Type B pancreatic cell (in vitro differentiated cells): Measurements from ENCODE around the gene NIPAL4. TPM values are rescaled to one million over a fixed set of nuclear protein-coding genes. Genes with fewer than 3 reads are reported as not detected.

Source experiments
- DNase-seq: peaks from one replicate; pipeline ENCODE4 v3.0.0; 2021; ENCODE audit warnings: mixed read lengths; ENCODE audit not compliant: unreplicated experiment; ENCODE audit errors: extremely low spot score
- H3K27ac Mint-ChIP-seq: 2 replicates; pipeline ENCODE4 v1.8.0; 2021; ENCODE audit warnings: mild to moderate bottlenecking, mixed read lengths
- H3K27me3 Mint-ChIP-seq: 2 replicates; pipeline ENCODE4 v1.8.0; 2021; ENCODE audit warnings: mixed read lengths
- H3K36me3 Mint-ChIP-seq: 2 replicates; pipeline ENCODE4 v1.8.0; 2021; ENCODE audit warnings: mixed read lengths
- H3K4me1 Mint-ChIP-seq: one replicate; pipeline ENCODE4 v1.8.0; 2021; ENCODE audit warnings: mixed read lengths; ENCODE audit not compliant: unreplicated experiment
- H3K4me3 Mint-ChIP-seq: 2 replicates; pipeline ENCODE4 v1.8.0; 2021; ENCODE audit warnings: mild to moderate bottlenecking, mixed read lengths
- H3K9me3 Mint-ChIP-seq: 2 replicates; pipeline ENCODE4 v1.8.0; 2021; ENCODE audit warnings: mixed read lengths
- total RNA-seq: library from RNA; stranded (reverse); gene quantifications from 2 replicates; pipeline ENCODE4 v1.2.1, GENCODE V29; 2021; ENCODE audit warnings: low replicate concordance
- TF ChIP-seq, protein P1 (sequence below): fragments of 200-600 bp; sonication (generic); conservative IDR thresholded peaks from 2 replicates; pipeline ENCODE4 v1.5.0; 2021; ENCODE audit warnings: antibody characterized with exemption, mild to moderate bottlenecking

The NIPAL4 gene
- total RNA-seq, 1 donor from 2014 or later, result 0.46 TPM

- no peaks in the 10 kb centered on the region for H3K4me1 Mint-ChIP-seq
- no peak overlapping the region for H3K4me3 Mint-ChIP-seq
- TF ChIP-seq, protein P1, sequence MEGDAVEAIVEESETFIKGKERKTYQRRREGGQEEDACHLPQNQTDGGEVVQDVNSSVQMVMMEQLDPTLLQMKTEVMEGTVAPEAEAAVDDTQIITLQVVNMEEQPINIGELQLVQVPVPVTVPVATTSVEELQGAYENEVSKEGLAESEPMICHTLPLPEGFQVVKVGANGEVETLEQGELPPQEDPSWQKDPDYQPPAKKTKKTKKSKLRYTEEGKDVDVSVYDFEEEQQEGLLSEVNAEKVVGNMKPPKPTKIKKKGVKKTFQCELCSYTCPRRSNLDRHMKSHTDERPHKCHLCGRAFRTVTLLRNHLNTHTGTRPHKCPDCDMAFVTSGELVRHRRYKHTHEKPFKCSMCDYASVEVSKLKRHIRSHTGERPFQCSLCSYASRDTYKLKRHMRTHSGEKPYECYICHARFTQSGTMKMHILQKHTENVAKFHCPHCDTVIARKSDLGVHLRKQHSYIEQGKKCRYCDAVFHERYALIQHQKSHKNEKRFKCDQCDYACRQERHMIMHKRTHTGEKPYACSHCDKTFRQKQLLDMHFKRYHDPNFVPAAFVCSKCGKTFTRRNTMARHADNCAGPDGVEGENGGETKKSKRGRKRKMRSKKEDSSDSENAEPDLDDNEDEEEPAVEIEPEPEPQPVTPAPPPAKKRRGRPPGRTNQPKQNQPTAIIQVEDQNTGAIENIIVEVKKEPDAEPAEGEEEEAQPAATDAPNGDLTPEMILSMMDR, result no peak
- H3K27ac Mint-ChIP-seq, result no peak overlapping the region
- H3K9me3 Mint-ChIP-seq, result no peaks in the 10 kb centered on the region
- no peak for DNase-seq
- no peaks in the 10 kb centered on the region for H3K27me3 Mint-ChIP-seq
- peaks cover 6% of the 10 kb centered on the region for H3K36me3 Mint-ChIP-seq
Measured at GRCh38 chr5:157486861-157487260, 26.8 kb downstream of the NIPAL4 start.

- Mint-ChIP-seq H3K27ac (no peak overlapping the region), H3K36me3 (peaks cover 6% of the 10 kb centered on the region), H3K4me1 (no peaks in the 10 kb centered on the region), H3K27me3 (no peaks in the 10 kb centered on the region), H3K4me3 (no peak overlapping the region), H3K9me3 (no peaks in the 10 kb centered on the region)
- no peak for DNase-seq
- TF ChIP-seq, protein P1, result no peak
Measured at GRCh38 chr5:157487358-157487757, 27.3 kb downstream of the NIPAL4 start.

GRCh38 chr5:157491471-157491995 is 31.5 kb downstream of the NIPAL4 start:
- Mint-ChIP-seq H3K27ac (no peak overlapping the region), H3K4me3 (no peak overlapping the region), H3K27me3 (no peaks in the 10 kb centered on the region), H3K9me3 (no peaks in the 10 kb centered on the region), H3K4me1 (no peaks in the 10 kb centered on the region), H3K36me3 (peaks cover 6% of the 10 kb centered on the region)
- TF ChIP-seq, protein P1, result no peak
- DNase-seq, result no peak

- Mint-ChIP-seq H3K4me1 (no peaks in the 10 kb centered on the region), H3K27me3 (no peaks in the 10 kb centered on the region), H3K9me3 (no peaks in the 10 kb centered on the region), H3K27ac (no peak overlapping the region), H3K4me3 (no peak overlapping the region), H3K36me3 (peaks cover 6% of the 10 kb centered on the region)
- DNase-seq, result no peak
- TF ChIP-seq, protein P1, result no peak
Measured at GRCh38 chr5:157492886-157493285, 32.9 kb downstream of the NIPAL4 start.

DNA sequence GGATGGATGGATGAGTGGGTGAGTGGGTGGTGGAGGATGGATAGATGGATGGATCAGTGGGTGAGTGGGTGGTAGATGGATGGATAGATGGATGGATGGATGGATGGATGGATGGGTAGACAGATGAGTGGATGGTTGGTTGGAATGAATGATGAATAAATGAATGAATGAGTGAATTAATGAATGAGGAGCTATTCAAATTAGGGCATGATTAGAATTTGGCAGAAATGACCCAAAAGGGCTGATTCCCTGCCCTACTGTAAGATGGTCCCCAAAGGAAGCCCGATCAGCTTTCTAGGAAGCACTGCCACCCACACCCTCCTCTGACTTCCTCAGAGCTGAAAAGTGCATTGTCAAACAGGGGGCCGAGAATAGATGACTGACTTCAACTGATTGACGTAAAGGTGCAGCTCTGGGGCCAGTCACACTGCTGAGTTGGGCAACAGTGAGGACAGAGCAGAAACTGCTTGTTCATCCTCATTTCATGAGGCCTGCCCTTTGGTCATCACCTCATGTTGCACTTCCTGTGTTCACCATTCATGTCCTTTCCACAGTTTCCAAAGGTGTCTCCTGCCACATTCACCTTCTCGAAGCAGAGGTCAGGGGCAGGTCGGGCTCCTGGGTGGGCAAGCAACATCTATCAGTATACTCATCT is 34.3 kb downstream of the NIPAL4 start:
- no peaks in the 10 kb centered on the region for H3K9me3 Mint-ChIP-seq
- peaks cover 6% of the 10 kb centered on the region for H3K36me3 Mint-ChIP-seq
- no peaks in the 10 kb centered on the region for H3K4me1 Mint-ChIP-seq
- no peak overlapping the region for H3K4me3 Mint-ChIP-seq
- no peak for DNase-seq
- no peak overlapping the region for H3K27ac Mint-ChIP-seq
- no peaks in the 10 kb centered on the region for H3K27me3 Mint-ChIP-seq
- TF ChIP-seq, protein P1, result no peak
